ENCODE data around the gene SLCO4A1. TPM values are rescaled to one million over a fixed set of nuclear protein-coding genes. Genes with fewer than 3 reads are reported as not detected.
"Not testable (repeated sequence)": the region's sequence is repeated elsewhere in the genome, so short reads cannot be mapped to it uniquely, and the experiment has no call there.

The SLCO4A1 gene
- total RNA-seq, 2 donors from 2014 or later, result 2.9 to 5.0 TPM

- Mint-ChIP-seq H3K36me3 (ENCODE audit: low read depth) (no peaks in the 10 kb centered on the region), H3K4me3 (no peak overlapping the region)
- TF ChIP-seq, protein P1, sequence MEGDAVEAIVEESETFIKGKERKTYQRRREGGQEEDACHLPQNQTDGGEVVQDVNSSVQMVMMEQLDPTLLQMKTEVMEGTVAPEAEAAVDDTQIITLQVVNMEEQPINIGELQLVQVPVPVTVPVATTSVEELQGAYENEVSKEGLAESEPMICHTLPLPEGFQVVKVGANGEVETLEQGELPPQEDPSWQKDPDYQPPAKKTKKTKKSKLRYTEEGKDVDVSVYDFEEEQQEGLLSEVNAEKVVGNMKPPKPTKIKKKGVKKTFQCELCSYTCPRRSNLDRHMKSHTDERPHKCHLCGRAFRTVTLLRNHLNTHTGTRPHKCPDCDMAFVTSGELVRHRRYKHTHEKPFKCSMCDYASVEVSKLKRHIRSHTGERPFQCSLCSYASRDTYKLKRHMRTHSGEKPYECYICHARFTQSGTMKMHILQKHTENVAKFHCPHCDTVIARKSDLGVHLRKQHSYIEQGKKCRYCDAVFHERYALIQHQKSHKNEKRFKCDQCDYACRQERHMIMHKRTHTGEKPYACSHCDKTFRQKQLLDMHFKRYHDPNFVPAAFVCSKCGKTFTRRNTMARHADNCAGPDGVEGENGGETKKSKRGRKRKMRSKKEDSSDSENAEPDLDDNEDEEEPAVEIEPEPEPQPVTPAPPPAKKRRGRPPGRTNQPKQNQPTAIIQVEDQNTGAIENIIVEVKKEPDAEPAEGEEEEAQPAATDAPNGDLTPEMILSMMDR (conservative IDR thresholded peaks at IDR 0.05), result no peak
Observed at GRCh38 chr20:62679978-62680589, 37.8 kb downstream of the SLCO4A1 start.

GRCh38 chr20:62682912-62683517, 40.7 kb downstream of the SLCO4A1 start:
- peaks cover 8% of the 10 kb centered on the region for H3K9me3 ChIP-seq (ENCODE audit: control insufficient read depth, low read length)
- no peaks in the 10 kb centered on the region for H3K27me3 Mint-ChIP-seq (ENCODE audit: insufficient read depth)
- H3K36me3 Mint-ChIP-seq (ENCODE audit: low read depth), result no peaks in the 10 kb centered on the region
- H3K4me1 ChIP-seq (ENCODE audit: control insufficient read depth, insufficient read depth, low read length), result peaks cover 4% of the 10 kb centered on the region
- WGBS, 2 experiments (ENCODE audit: insufficient coverage in 1 of 2, insufficient read length in 1 of 2), result 89 to 92% methylated on average over 23 to 30 of the region's 30 CpGs
- DNase-seq, result no peak
- H3K4me3 Mint-ChIP-seq, result no peak overlapping the region
- H3K36me3 ChIP-seq (ENCODE audit: control insufficient read depth, insufficient read depth, low read length), result no peaks in the 10 kb centered on the region
- no peak overlapping the region for H3K27ac ChIP-seq (ENCODE audit: low read depth, low read length)
- no peak overlapping the region for H3K4me3 ChIP-seq (ENCODE audit: low read length)
- no peaks in the 10 kb centered on the region for H3K27me3 ChIP-seq (ENCODE audit: control insufficient read depth, insufficient read depth, low read length, poor library complexity, severe bottlenecking)
- H3K9ac ChIP-seq (ENCODE audit: extremely low read depth, low read length, poor library complexity, severe bottlenecking), result no peak overlapping the region
- H3K27ac Mint-ChIP-seq, result no peak overlapping the region
- H3K9me3 Mint-ChIP-seq, result peaks cover 10% of the 10 kb centered on the region
- peaks cover 4% of the 10 kb centered on the region for H3K4me1 Mint-ChIP-seq
- TF ChIP-seq, protein P1 (conservative IDR thresholded peaks at IDR 0.05), result no peak

More at GRCh38 chr20:62679978-62680589, 37.8 kb downstream of the SLCO4A1 start:
- Histone ChIP-seq H3K36me3 (ENCODE audit: control insufficient read depth, insufficient read depth, low read length) (no peaks in the 10 kb centered on the region), H3K4me1 (ENCODE audit: control insufficient read depth, insufficient read depth, low read length) (no peaks in the 10 kb centered on the region), H3K4me3 (ENCODE audit: low read length) (no peak overlapping the region), H3K9ac (ENCODE audit: extremely low read depth, low read length, poor library complexity, severe bottlenecking) (no peak overlapping the region), H3K27me3 (ENCODE audit: control insufficient read depth, insufficient read depth, low read length, poor library complexity, severe bottlenecking) (no peaks in the 10 kb centered on the region), H3K27ac (ENCODE audit: low read depth, low read length) (no peak overlapping the region), H3K9me3 (ENCODE audit: control insufficient read depth, low read length) (peaks cover 8% of the 10 kb centered on the region)
- Mint-ChIP-seq H3K27me3 (ENCODE audit: insufficient read depth) (no peaks in the 10 kb centered on the region), H3K4me1 (no peaks in the 10 kb centered on the region), H3K9me3 (peaks cover 10% of the 10 kb centered on the region), H3K27ac (no peak overlapping the region)
- no peak for DNase-seq
- 89 to 92% methylated on average over 10 to 11 of the region's 11 CpGs for WGBS, 2 experiments (ENCODE audit: insufficient coverage in 1 of 2, insufficient read length in 1 of 2)

DNA sequence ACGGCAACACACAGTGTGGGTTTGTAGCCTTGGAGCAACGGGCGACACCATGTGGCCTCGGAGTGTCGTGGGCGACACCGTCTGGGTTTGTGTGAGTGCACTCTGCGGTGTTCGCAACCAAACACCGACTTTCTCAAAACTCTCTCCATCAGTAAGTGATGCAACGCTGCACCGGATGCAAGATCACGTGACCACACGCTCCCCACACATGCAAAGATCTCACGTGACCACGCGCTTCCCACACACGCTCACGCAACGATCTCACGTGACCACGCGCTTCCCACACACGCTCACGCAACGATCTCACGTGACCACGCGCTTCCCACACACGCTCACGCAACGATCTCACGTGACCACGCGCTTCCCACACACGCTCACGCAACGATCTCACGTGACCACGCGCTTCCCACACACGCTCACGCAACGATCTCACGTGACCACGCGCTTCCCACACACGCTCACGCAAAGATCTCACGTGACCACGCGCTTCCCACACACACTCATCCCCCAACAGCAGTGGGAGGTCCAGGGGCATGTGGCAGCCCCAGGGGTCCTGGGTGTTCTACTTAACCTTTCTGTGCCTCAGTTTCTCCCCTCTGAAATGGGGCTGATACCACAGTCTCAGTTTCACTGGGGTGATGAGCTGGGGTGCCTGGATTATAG, 41.5 kb downstream of the SLCO4A1 start:
- WGBS, 2 experiments (ENCODE audit: insufficient coverage in 1 of 2, insufficient read length in 1 of 2), result 91 to 96% methylated on average over 11 to 27 of the region's 52 CpGs
- H3K27me3 Mint-ChIP-seq (ENCODE audit: insufficient read depth); H3K4me1 Mint-ChIP-seq; H3K9ac ChIP-seq (ENCODE audit: extremely low read depth, low read length, poor library complexity, severe bottlenecking); H3K36me3 ChIP-seq (ENCODE audit: control insufficient read depth, insufficient read depth, low read length); H3K36me3 Mint-ChIP-seq (ENCODE audit: low read depth); H3K27me3 ChIP-seq (ENCODE audit: control insufficient read depth, insufficient read depth, low read length, poor library complexity, severe bottlenecking); H3K9me3 ChIP-seq (ENCODE audit: control insufficient read depth, low read length); H3K4me3 ChIP-seq (ENCODE audit: low read length); DNase-seq; H3K27ac ChIP-seq (ENCODE audit: low read depth, low read length); H3K27ac Mint-ChIP-seq; H3K4me1 ChIP-seq (ENCODE audit: control insufficient read depth, insufficient read depth, low read length); H3K4me3 Mint-ChIP-seq: not testable (repeated sequence)
- H3K9me3 Mint-ChIP-seq, result peaks cover 10% of the 10 kb centered on the region
